ENCODE results near the gene UHRF1.

UHRF1 gene

GRCh38 chr19:4911314-4911713 is 2.0 kb downstream of the UHRF1 start:
- Histone ChIP-seq H2BK120ac (ENCODE audit: low read depth, low read length) (peak overlapping the region; percentile 84), H3K14ac (ENCODE audit: low read length in 2 of 2) (no peak overlapping the region), H3K9me3 (ENCODE audit: control insufficient read depth, low read length) (no peaks in the 10 kb centered on the region)

GRCh38 chr19:4911786-4912672 is 2.7 kb downstream of the UHRF1 start:
- Histone ChIP-seq H2BK15ac (ENCODE audit: low read depth, poor library complexity, severe bottlenecking) (peak overlapping the region; percentile 26), H3K9ac (ENCODE audit: low read length) (peak overlapping the region; percentile 84), H2BK5ac (ENCODE audit: low read depth, low read length, poor library complexity, severe bottlenecking) (peak overlapping the region; percentile 75), H3K23ac (ENCODE audit: low read length in 2 of 2) (no peak overlapping the region), H3K18ac (ENCODE audit: low read depth in 1 of 2, low read length in 2 of 2) (peak overlapping the region; percentile 52 to 58), H3K27me3 (ENCODE audit: control insufficient read depth in 1 of 2, insufficient read depth in 1 of 2, low read length in 2 of 2) (peaks cover 0 to 3% of the 10 kb centered on the region in 2 experiments), H3K4me1 (ENCODE audit: control insufficient read depth, insufficient read depth, low read depth, low read length) (peaks cover 47% of the 10 kb centered on the region), H3K4me3 (ENCODE audit: insufficient read depth in 1 of 2, low read depth in 1 of 2, low read length in 2 of 2) (peak overlapping the region; percentile 18 to 77), H3K79me1 (replicated peaks; ENCODE audit: low read length, poor library complexity, severe bottlenecking) (no peaks in the 10 kb centered on the region), H2AFZ (ENCODE audit: low read depth, low read length) (no peak overlapping the region), H3K4ac (ENCODE audit: low read depth in 1 of 2, low read length in 2 of 2) (peak overlapping the region; percentile 10 to 97), H3K36me3 (ENCODE audit: control insufficient read depth in 1 of 2, insufficient read depth in 2 of 2, low read depth in 1 of 2, low read length in 2 of 2) (peaks cover 0 to 10% of the 10 kb centered on the region in 2 experiments), H4K91ac (ENCODE audit: low read length) (peak overlapping the region; percentile 91), H2BK120ac (ENCODE audit: low read depth, low read length) (peak overlapping the region; percentile 84), H4K8ac (ENCODE audit: low read length) (peak overlapping the region; percentile 3), H3K9me3 (ENCODE audit: control insufficient read depth, low read length) (no peaks in the 10 kb centered on the region), H3K14ac (ENCODE audit: low read length in 2 of 2) (no peak overlapping the region), H2AK5ac (ENCODE audit: low read length, severe bottlenecking) (peak overlapping the region; percentile 25), H3K27ac (ENCODE audit: low read length, poor library complexity, severe bottlenecking) (peak overlapping the region; percentile 90), H3K4me2 (ENCODE audit: low read length, poor library complexity, severe bottlenecking) (peak overlapping the region; percentile 74), H2BK12ac (ENCODE audit: low read length in 2 of 2) (peak overlapping the region in 1 of 2 experiments; percentile 12)
- 17% methylated on average over 29 of the region's 29 CpGs for WGBS
- peak; percentile 99 for DNase-seq

More at GRCh38 chr19:4911314-4911713, 2.0 kb downstream of the UHRF1 start:
- Histone ChIP-seq H3K4me2 (ENCODE audit: low read length, poor library complexity, severe bottlenecking) (peak overlapping the region; percentile 74), H2AFZ (ENCODE audit: low read depth, low read length) (no peak overlapping the region), H3K4ac (ENCODE audit: low read depth in 1 of 2, low read length in 2 of 2) (peak overlapping the region; percentile 10 to 97), H3K27me3 (ENCODE audit: control insufficient read depth in 1 of 2, insufficient read depth in 1 of 2, low read length in 2 of 2) (peaks cover 0 to 3% of the 10 kb centered on the region in 2 experiments), H3K27ac (ENCODE audit: low read length, poor library complexity, severe bottlenecking) (peak overlapping the region; percentile 90), H2BK15ac (ENCODE audit: low read depth, poor library complexity, severe bottlenecking) (no peak overlapping the region), H3K4me1 (ENCODE audit: control insufficient read depth, insufficient read depth, low read depth, low read length) (peaks cover 44% of the 10 kb centered on the region), H3K4me3 (ENCODE audit: insufficient read depth in 1 of 2, low read depth in 1 of 2, low read length in 2 of 2) (peak overlapping the region; percentile 18 to 77), H3K9ac (ENCODE audit: low read length) (peak overlapping the region; percentile 84), H3K23ac (ENCODE audit: low read length in 2 of 2) (no peak overlapping the region), H3K79me1 (replicated peaks; ENCODE audit: low read length, poor library complexity, severe bottlenecking) (no peaks in the 10 kb centered on the region), H3K36me3 (ENCODE audit: control insufficient read depth in 1 of 2, insufficient read depth in 2 of 2, low read depth in 1 of 2, low read length in 2 of 2) (peaks cover 0 to 7% of the 10 kb centered on the region in 2 experiments), H2BK5ac (ENCODE audit: low read depth, low read length, poor library complexity, severe bottlenecking) (peak overlapping the region; percentile 75), H4K91ac (ENCODE audit: low read length) (peak overlapping the region; percentile 91), H2BK12ac (ENCODE audit: low read length in 2 of 2) (peak overlapping the region in 1 of 2 experiments; percentile 12), H4K8ac (ENCODE audit: low read length) (peak overlapping the region; percentile 3), H2AK5ac (ENCODE audit: low read length, severe bottlenecking) (peak overlapping the region; percentile 25), H3K18ac (ENCODE audit: low read depth in 1 of 2, low read length in 2 of 2) (peak overlapping the region; percentile 52 to 58)
- peak; percentile 42 for DNase-seq
- 69% methylated on average over 12 of the region's 15 CpGs for whole genome bisulfite sequencing

- H4K8ac ChIP-seq (ENCODE audit: low read length) = peak overlapping the region; percentile 1
- no peaks in the 10 kb centered on the region for H3K79me1 ChIP-seq (replicated peaks; ENCODE audit: low read length, poor library complexity, severe bottlenecking)
- peak overlapping the region; percentile 26 for H2BK15ac ChIP-seq (ENCODE audit: low read depth, poor library complexity, severe bottlenecking)
- no peak overlapping the region for H3K4me3 ChIP-seq (ENCODE audit: insufficient read depth in 1 of 2, low read depth in 1 of 2, low read length in 2 of 2)
- H3K4me2 ChIP-seq (ENCODE audit: low read length, poor library complexity, severe bottlenecking) = no peak overlapping the region
- H3K9me3 ChIP-seq (ENCODE audit: control insufficient read depth, low read length) = no peaks in the 10 kb centered on the region
- H2BK12ac ChIP-seq (ENCODE audit: low read length in 2 of 2) = peak overlapping the region; percentile 4 to 93
- DNase-seq = peak; percentile 32
- H3K4ac ChIP-seq (ENCODE audit: low read depth in 1 of 2, low read length in 2 of 2) = peak overlapping the region in 1 of 2 experiments; percentile 24
- no peak overlapping the region for H3K14ac ChIP-seq (ENCODE audit: low read length in 2 of 2)
- no peak overlapping the region for H2AFZ ChIP-seq (ENCODE audit: low read depth, low read length)
- H3K27ac ChIP-seq (ENCODE audit: low read length, poor library complexity, severe bottlenecking) = peak overlapping the region; percentile 76
- peak overlapping the region in 1 of 2 experiments; percentile 84 for H3K18ac ChIP-seq (ENCODE audit: low read depth in 1 of 2, low read length in 2 of 2)
- peak overlapping the region; percentile 60 for H2BK5ac ChIP-seq (ENCODE audit: low read depth, low read length, poor library complexity, severe bottlenecking)
- H4K91ac ChIP-seq (ENCODE audit: low read length) = peak overlapping the region; percentile 5
- H3K23ac ChIP-seq (ENCODE audit: low read length in 2 of 2) = no peak overlapping the region
- H3K36me3 ChIP-seq (ENCODE audit: control insufficient read depth in 1 of 2, insufficient read depth in 2 of 2, low read depth in 1 of 2, low read length in 2 of 2) = peaks cover 0 to 10% of the 10 kb centered on the region in 2 experiments
- H2AK5ac ChIP-seq (ENCODE audit: low read length, severe bottlenecking) = peak overlapping the region; percentile 40
- no peak overlapping the region for H2BK120ac ChIP-seq (ENCODE audit: low read depth, low read length)
- H3K27me3 ChIP-seq (ENCODE audit: control insufficient read depth in 1 of 2, insufficient read depth in 1 of 2, low read length in 2 of 2) = no peaks in the 10 kb centered on the region
- no peak overlapping the region for H3K9ac ChIP-seq (ENCODE audit: low read length)
- peaks cover 40% of the 10 kb centered on the region for H3K4me1 ChIP-seq (ENCODE audit: control insufficient read depth, insufficient read depth, low read depth, low read length)
- WGBS = 90% methylated on average over 19 of the region's 24 CpGs
These were observed 4.9 kb downstream of the UHRF1 start for GRCh38 chr19:4913996-4914735.
